Liver (tissue), 9 donors: Measurements from ENCODE around the gene WNT16. TPM values are rescaled to one million over a fixed set of nuclear protein-coding genes. Genes with fewer than 3 reads are reported as not detected.

ENCODE experiments used
- DNase-seq: peaks from one replicate; pipeline ENCODE4 v3.0.0-alpha.2; 2017; ENCODE audit warnings: low spot score
- H3K27ac ChIP-seq, 2 donors: one replicate each; pipeline ENCODE4 v1.7.0; 2013; ENCODE audit warnings: inconsistent platforms in 2 of 2, low read length in 2 of 2, control low read depth in 1 of 2, low read depth in 1 of 2, mild to moderate bottlenecking in 1 of 2
- H3K27me3 ChIP-seq, 4 donors: one replicate each; pipeline versions ENCODE4 v1.6.1 to v1.7.0; 2013; ENCODE audit warnings: low read length in 3 of 4, inconsistent platforms in 1 of 4, mild to moderate bottlenecking in 1 of 4, moderate library complexity in 1 of 4; ENCODE audit not compliant: control insufficient read depth in 4 of 4, insufficient read depth in 4 of 4
- H3K36me3 ChIP-seq, 4 donors: one replicate each; pipeline versions ENCODE4 v1.6.1 to v1.7.0; 2013; ENCODE audit warnings: low read length in 3 of 4, mild to moderate bottlenecking in 3 of 4, low read depth in 1 of 4, moderate library complexity in 1 of 4; ENCODE audit not compliant: control insufficient read depth in 4 of 4, insufficient read depth in 3 of 4
- H3K4me1 ChIP-seq, 4 donors: one replicate each; pipeline versions ENCODE4 v1.6.1 to v1.7.0; 2013; ENCODE audit warnings: low read length in 3 of 4, mild to moderate bottlenecking in 3 of 4, moderate library complexity in 1 of 4; ENCODE audit not compliant: control insufficient read depth in 4 of 4, insufficient read depth in 4 of 4
- H3K4me3 ChIP-seq, 3 donors: one replicate each; pipeline versions ENCODE4 v1.6.1 to v1.7.0; 2013; ENCODE audit warnings: low read length in 3 of 3, control low read depth in 1 of 3, low read depth in 1 of 3, mild to moderate bottlenecking in 1 of 3
- H3K9ac ChIP-seq, 2 donors: one replicate each; pipeline ENCODE4 v1.7.0; 2013; ENCODE audit warnings: low read length in 2 of 2, mild to moderate bottlenecking in 2 of 2, moderate library complexity in 2 of 2, control low read depth in 1 of 2, low read depth in 1 of 2
- H3K9me3 ChIP-seq, 4 donors: one replicate each; pipeline versions ENCODE4 v1.6.1 to v1.7.0; 2013; ENCODE audit warnings: low read length in 3 of 4; ENCODE audit not compliant: control insufficient read depth in 4 of 4
- EGR1 ChIP-seq, 2 donors: IDR thresholded peaks; 2 replicates each; pipeline ENCODE4 v1.6.1; 2016 to 2018; ENCODE audit warnings: antibody characterized with exemption in 2 of 2, low read depth in 2 of 2
- FOXA1 ChIP-seq: IDR thresholded peaks from 2 replicates; pipeline ENCODE4 v1.6.1; 2016; ENCODE audit warnings: antibody characterized with exemption
- FOXA2 ChIP-seq: IDR thresholded peaks from 2 replicates; pipeline ENCODE4 v1.6.1; 2016; ENCODE audit warnings: antibody characterized with exemption
- GABPA ChIP-seq, 2 donors: IDR thresholded peaks in 1 of 2; conservative IDR thresholded peaks in 1 of 2; 2 replicates each; pipeline ENCODE4 v1.6.1; 2016; ENCODE audit warnings: antibody characterized with exemption in 2 of 2, mild to moderate bottlenecking in 1 of 2, moderate library complexity in 1 of 2
- HNF4A ChIP-seq, 2 donors: conservative IDR thresholded peaks; 2 replicates each; pipeline ENCODE4 v1.6.1; 2016; ENCODE audit warnings: antibody characterized with exemption in 2 of 2, mild to moderate bottlenecking in 2 of 2
- HNF4G ChIP-seq: IDR thresholded peaks from 2 replicates; pipeline ENCODE4 v1.6.1; 2016; ENCODE audit warnings: antibody characterized with exemption
- JUND ChIP-seq, 2 donors: IDR thresholded peaks; 2 replicates each; pipeline ENCODE4 v1.6.1; 2016; ENCODE audit warnings: antibody characterized with exemption in 2 of 2
- NR2F2 ChIP-seq: IDR thresholded peaks from 2 replicates; pipeline ENCODE4 v1.6.1; 2016; ENCODE audit warnings: antibody characterized with exemption
- RAD21 ChIP-seq, 2 donors: IDR thresholded peaks; 2 replicates each; pipeline ENCODE4 v1.6.1; 2016; ENCODE audit warnings: antibody characterized with exemption in 2 of 2, mild to moderate bottlenecking in 2 of 2
- RXRA ChIP-seq, 2 donors: IDR thresholded peaks; 2 replicates each; pipeline ENCODE4 v1.6.1; 2017 to 2018; ENCODE audit warnings: antibody characterized with exemption in 2 of 2, mild to moderate bottlenecking in 1 of 2
- SP1 ChIP-seq: IDR thresholded peaks from 2 replicates; pipeline ENCODE4 v1.6.1; 2018; ENCODE audit warnings: antibody characterized with exemption, mild to moderate bottlenecking
- TAF1 ChIP-seq: conservative IDR thresholded peaks from 2 replicates; pipeline ENCODE4 v1.6.1; 2016; ENCODE audit warnings: antibody characterized with exemption, mild to moderate bottlenecking
- YY1 ChIP-seq: IDR thresholded peaks from 2 replicates; pipeline ENCODE4 v1.6.1; 2016; ENCODE audit warnings: antibody characterized with exemption, mild to moderate bottlenecking
- WGBS: extraction: QIAGEN DNeasy Blood & Tissue Kit; methylation state at CpG from one replicate; pipeline ENCODE4 v1.1.7; 2013; 5-methylcytosine and 5-hydroxymethylcytosine counted together
- polyA plus RNA-seq, 2 donors: library from polyadenylated mRNA; stranded (reverse) in 1 of 2; unstranded in 1 of 2; fragments of 200-250 nt in 1 of 2; fragments of >200 nt in 1 of 2; fragmentation: Nextera tagmentation in 1 of 2; extraction: Ambion mirVana in 1 of 2; gene quantifications; one replicate each; pipeline versions ENCODE4 v1.2.1 to v1.2.3, GENCODE V29; 2013 to 2015
- total RNA-seq, 2 donors: library from RNA; depleted of rRNA; stranded (reverse); fragments of >200 nt; gene quantifications; one replicate each; pipeline ENCODE4 v1.2.3, GENCODE V29; 2014
- TF ChIP-seq, protein P1 (sequence below): fragments of 150-350 bp; IDR thresholded peaks from 2 replicates; pipeline ENCODE4 v1.5.1; 2017; ENCODE audit warnings: improper control_type of control experiment, low read depth, low read length; ENCODE audit not compliant: missing input control
- TF ChIP-seq, protein P2 (sequence below): IDR thresholded peaks from 2 replicates; pipeline ENCODE4 v1.6.1; 2016; ENCODE audit warnings: antibody characterized with exemption
- TF ChIP-seq, protein P3 (sequence below): IDR thresholded peaks from 2 replicates; pipeline ENCODE4 v1.6.1; 2016; ENCODE audit warnings: antibody characterized with exemption
- TF ChIP-seq, protein P4 (sequence below): IDR thresholded peaks from 2 replicates; pipeline ENCODE4 v1.6.1; 2016; ENCODE audit warnings: antibody characterized with exemption, mild to moderate bottlenecking
- TF ChIP-seq, protein P5 (sequence below): IDR thresholded peaks from 2 replicates; pipeline ENCODE4 v1.6.1; 2016; ENCODE audit warnings: antibody characterized with exemption
- donor health status: healthy.
- donor health status: healthy.
- donor health status: healthy.
- donor health status: healthy.
- donor health status: healthy.

The WNT16 gene
- total and polyA plus RNA-seq, 4 donors, result not detected

DNA sequence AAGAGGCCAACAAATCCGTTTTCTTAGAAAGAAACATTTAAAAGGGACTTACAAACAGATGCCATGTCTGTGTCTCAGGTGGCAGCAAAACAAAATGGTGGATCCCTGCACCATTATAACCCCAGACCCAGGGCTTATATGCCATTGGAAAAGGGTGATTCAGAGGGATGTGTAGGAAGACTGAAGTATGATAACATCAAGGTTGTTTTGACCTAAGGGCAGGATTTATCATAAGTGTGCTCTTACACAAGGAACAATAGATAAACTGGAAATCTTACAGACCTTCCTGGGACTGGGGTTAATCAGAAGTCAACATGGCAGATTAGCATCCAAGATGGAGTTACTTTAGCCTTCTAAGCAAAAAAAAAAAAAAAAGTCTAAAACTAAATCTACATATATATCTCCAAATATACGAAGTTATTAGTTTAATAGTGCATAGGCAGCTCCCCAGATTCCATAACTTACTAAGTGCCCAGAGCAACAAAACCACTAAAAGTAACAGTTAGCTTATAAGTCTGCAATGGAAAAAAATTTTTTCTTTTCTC, 34.3 kb upstream of the WNT16 start:
- H3K27me3 ChIP-seq, result no peaks in the 10 kb centered on the region
- no peak overlapping the region for H3K9ac ChIP-seq
- WGBS, result 86% methylated on average over 2 of the region's 2 CpGs
- H3K4me1 ChIP-seq, result peaks cover 0 to 2% (median 0%) of the 10 kb centered on the region in 4 donors
- H3K4me3 ChIP-seq, result no peak overlapping the region
- no peak overlapping the region for H3K27ac ChIP-seq
- TF ChIP-seq RAD21 (IDR thresholded peaks at IDR 0.05), result no peak
- TF ChIP-seq, protein P1, sequence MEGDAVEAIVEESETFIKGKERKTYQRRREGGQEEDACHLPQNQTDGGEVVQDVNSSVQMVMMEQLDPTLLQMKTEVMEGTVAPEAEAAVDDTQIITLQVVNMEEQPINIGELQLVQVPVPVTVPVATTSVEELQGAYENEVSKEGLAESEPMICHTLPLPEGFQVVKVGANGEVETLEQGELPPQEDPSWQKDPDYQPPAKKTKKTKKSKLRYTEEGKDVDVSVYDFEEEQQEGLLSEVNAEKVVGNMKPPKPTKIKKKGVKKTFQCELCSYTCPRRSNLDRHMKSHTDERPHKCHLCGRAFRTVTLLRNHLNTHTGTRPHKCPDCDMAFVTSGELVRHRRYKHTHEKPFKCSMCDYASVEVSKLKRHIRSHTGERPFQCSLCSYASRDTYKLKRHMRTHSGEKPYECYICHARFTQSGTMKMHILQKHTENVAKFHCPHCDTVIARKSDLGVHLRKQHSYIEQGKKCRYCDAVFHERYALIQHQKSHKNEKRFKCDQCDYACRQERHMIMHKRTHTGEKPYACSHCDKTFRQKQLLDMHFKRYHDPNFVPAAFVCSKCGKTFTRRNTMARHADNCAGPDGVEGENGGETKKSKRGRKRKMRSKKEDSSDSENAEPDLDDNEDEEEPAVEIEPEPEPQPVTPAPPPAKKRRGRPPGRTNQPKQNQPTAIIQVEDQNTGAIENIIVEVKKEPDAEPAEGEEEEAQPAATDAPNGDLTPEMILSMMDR, result no peak
- no peak for TF ChIP-seq GABPA (IDR thresholded peaks at IDR 0.05 in 1 of 2, conservative IDR thresholded peaks at IDR 0.05 in 1 of 2)
- TF ChIP-seq, protein P2, sequence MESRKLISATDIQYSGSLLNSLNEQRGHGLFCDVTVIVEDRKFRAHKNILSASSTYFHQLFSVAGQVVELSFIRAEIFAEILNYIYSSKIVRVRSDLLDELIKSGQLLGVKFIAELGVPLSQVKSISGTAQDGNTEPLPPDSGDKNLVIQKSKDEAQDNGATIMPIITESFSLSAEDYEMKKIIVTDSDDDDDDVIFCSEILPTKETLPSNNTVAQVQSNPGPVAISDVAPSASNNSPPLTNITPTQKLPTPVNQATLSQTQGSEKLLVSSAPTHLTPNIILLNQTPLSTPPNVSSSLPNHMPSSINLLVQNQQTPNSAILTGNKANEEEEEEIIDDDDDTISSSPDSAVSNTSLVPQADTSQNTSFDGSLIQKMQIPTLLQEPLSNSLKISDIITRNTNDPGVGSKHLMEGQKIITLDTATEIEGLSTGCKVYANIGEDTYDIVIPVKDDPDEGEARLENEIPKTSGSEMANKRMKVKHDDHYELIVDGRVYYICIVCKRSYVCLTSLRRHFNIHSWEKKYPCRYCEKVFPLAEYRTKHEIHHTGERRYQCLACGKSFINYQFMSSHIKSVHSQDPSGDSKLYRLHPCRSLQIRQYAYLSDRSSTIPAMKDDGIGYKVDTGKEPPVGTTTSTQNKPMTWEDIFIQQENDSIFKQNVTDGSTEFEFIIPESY, result no peak
- TF ChIP-seq EGR1 (IDR thresholded peaks at IDR 0.05; ENCODE audit: low read depth in 2 of 2), result no peak
- TF ChIP-seq SP1, result no peak
- TF ChIP-seq NR2F2, result no peak
- TF ChIP-seq JUND (IDR thresholded peaks at IDR 0.05), result no peak
- no peak for TF ChIP-seq FOXA2
- TF ChIP-seq FOXA1, result no peak
- TF ChIP-seq HNF4G, result no peak
- TF ChIP-seq TAF1, result no peak
- no peak for TF ChIP-seq RXRA (IDR thresholded peaks at IDR 0.05)
- no peak for TF ChIP-seq YY1
- no peak for TF ChIP-seq HNF4A (conservative IDR thresholded peaks at IDR 0.05)
- TF ChIP-seq, protein P3, sequence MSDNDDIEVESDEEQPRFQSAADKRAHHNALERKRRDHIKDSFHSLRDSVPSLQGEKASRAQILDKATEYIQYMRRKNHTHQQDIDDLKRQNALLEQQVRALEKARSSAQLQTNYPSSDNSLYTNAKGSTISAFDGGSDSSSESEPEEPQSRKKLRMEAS, result no peak
- TF ChIP-seq, protein P4, sequence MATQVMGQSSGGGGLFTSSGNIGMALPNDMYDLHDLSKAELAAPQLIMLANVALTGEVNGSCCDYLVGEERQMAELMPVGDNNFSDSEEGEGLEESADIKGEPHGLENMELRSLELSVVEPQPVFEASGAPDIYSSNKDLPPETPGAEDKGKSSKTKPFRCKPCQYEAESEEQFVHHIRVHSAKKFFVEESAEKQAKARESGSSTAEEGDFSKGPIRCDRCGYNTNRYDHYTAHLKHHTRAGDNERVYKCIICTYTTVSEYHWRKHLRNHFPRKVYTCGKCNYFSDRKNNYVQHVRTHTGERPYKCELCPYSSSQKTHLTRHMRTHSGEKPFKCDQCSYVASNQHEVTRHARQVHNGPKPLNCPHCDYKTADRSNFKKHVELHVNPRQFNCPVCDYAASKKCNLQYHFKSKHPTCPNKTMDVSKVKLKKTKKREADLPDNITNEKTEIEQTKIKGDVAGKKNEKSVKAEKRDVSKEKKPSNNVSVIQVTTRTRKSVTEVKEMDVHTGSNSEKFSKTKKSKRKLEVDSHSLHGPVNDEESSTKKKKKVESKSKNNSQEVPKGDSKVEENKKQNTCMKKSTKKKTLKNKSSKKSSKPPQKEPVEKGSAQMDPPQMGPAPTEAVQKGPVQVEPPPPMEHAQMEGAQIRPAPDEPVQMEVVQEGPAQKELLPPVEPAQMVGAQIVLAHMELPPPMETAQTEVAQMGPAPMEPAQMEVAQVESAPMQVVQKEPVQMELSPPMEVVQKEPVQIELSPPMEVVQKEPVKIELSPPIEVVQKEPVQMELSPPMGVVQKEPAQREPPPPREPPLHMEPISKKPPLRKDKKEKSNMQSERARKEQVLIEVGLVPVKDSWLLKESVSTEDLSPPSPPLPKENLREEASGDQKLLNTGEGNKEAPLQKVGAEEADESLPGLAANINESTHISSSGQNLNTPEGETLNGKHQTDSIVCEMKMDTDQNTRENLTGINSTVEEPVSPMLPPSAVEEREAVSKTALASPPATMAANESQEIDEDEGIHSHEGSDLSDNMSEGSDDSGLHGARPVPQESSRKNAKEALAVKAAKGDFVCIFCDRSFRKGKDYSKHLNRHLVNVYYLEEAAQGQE, result no peak
- TF ChIP-seq, protein P5, sequence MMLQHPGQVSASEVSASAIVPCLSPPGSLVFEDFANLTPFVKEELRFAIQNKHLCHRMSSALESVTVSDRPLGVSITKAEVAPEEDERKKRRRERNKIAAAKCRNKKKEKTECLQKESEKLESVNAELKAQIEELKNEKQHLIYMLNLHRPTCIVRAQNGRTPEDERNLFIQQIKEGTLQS, result no peak
- DNase-seq, result no peak
- no peaks in the 10 kb centered on the region for H3K9me3 ChIP-seq
- H3K36me3 ChIP-seq, result peaks cover 2 to 6% (median 5%) of the 10 kb centered on the region in 4 donors
